PFSK-1 (cell line): ENCODE measurements around the gene RYR1.

ENCODE experiments used
- POLR2AphosphoS5 ChIP-seq: IDR thresholded peaks from 2 replicates; pipeline ENCODE4 v1.6.1; 2012; ENCODE audit warnings: low read depth, mild to moderate bottlenecking, control low read depth, low read length, moderate library complexity
- REST ChIP-seq, 2 experiments: IDR thresholded peaks; 2 replicates each; pipeline versions ENCODE4 v1.6.1 to v1.8.0; 2011 to 2012; ENCODE audit warnings: low read depth in 2 of 2, low read length in 2 of 2, control low read depth in 1 of 2, inconsistent platforms in 1 of 2, mild to moderate bottlenecking in 1 of 2, moderate library complexity in 1 of 2; ENCODE audit not compliant: insufficient read depth in 1 of 2
- TAF1 ChIP-seq: IDR thresholded peaks from 2 replicates; pipeline ENCODE4 v1.6.1; 2012; ENCODE audit warnings: low read length, control low read depth, borderline replicate concordance; ENCODE audit not compliant: insufficient read depth

DNA sequence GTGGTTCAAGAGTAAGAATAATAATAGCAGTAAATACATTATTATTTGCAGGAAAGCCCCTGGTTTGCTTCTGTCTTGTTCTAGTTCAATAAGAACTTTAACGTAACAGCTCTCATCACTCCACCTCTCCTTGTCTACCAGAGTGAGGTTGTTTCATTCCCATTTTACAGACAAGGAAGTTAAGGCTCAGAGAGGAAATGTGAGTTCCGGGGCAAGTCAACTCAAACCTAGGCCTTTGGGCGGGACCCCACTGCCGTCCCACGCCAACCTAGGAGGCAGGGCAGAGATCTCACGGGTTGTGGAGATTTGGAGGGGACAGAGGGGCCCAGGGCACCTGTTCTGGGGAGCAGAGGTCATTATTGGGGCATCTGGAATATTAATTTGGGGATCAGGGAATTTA lies 182.8 kb downstream of the RYR1 start:
- TF ChIP-seq POLR2AphosphoS5 (no peak), TAF1 (no peak), REST (IDR thresholded peaks at IDR 0.05; ENCODE audit: insufficient read depth in 1 of 2, low read depth in 2 of 2, low read length in 2 of 2) (no peak)
